Measurements from ENCODE around the gene SPDYE2B. TPM values are rescaled to one million over a fixed set of nuclear protein-coding genes. Genes with fewer than 3 reads are reported as not detected.
"Not testable (repeated sequence)": the region's sequence is repeated elsewhere in the genome, so short reads cannot be mapped to it uniquely, and the experiment has no call there.

Gene SPDYE2B
- polyA plus RNA-seq, 3 donors = not detected

DNA sequence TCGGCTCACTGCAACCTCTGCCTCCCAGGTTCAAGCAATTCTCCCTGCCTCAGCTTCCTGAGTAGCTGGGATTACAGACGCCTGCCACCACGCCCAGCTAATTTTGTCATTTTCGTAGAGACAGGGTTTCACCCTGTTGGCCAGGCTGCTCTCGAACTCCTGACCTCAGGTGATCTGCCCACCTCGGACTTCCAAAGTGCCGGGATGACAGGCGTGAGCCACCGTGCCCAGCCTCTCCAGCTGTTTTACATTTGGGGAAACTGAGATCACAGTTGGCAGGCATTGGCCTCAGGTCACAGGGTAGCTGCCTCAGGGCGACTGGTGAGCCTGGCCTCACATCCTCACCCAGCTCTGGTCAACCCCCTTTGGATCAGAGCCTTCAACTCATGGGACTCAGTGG is 40.4 kb upstream of the SPDYE2B start:
- H3K4me1 Mint-ChIP-seq; H3K9me3 Mint-ChIP-seq; H4K20me1 ChIP-seq (ENCODE audit: insufficient read depth, low read length); H3K36me3 ChIP-seq (replicated peaks in 1 of 2; ENCODE audit: control insufficient read depth in 1 of 2, insufficient read depth in 2 of 2, low read length in 2 of 2); H3K4me3 ChIP-seq (replicated peaks in 1 of 3; ENCODE audit: low read depth in 2 of 3, low read length in 3 of 3); intact Hi-C loops (cut with micrococcal nuclease); H2AFZ ChIP-seq (ENCODE audit: insufficient read depth, low read depth, low read length, poor library complexity, severe bottlenecking); DNase-seq; H3K36me3 Mint-ChIP-seq; H3K79me2 ChIP-seq (ENCODE audit: insufficient read depth, low read length); H3K4me2 ChIP-seq (replicated peaks; ENCODE audit: extremely low read depth, low read length, poor library complexity, severe bottlenecking); H3K9me3 ChIP-seq (replicated peaks in 1 of 2; ENCODE audit: control insufficient read depth in 1 of 2, insufficient read depth in 1 of 2, low read length in 2 of 2); H3K27ac Mint-ChIP-seq; H3K4me3 Mint-ChIP-seq; H3K27me3 ChIP-seq (ENCODE audit: control insufficient read depth in 2 of 2, insufficient read depth in 2 of 2, low read length in 2 of 2); H3K27me3 Mint-ChIP-seq (ENCODE audit: low read depth in 3 of 3); H3K27ac ChIP-seq (ENCODE audit: low read depth in 1 of 2, low read length in 2 of 2); H3K9ac ChIP-seq (ENCODE audit: insufficient read depth, low read length, poor library complexity, severe bottlenecking): not testable (repeated sequence)
- peaks cover 9 to 14% of the 10 kb centered on the region in 2 donors for H3K4me1 ChIP-seq (ENCODE audit: control insufficient read depth in 1 of 2, insufficient read depth in 2 of 2, low read length in 2 of 2)
- no CpG with 5 or more reads among the region's 10 CpGs for WGBS (ENCODE audit: insufficient coverage)

DNA sequence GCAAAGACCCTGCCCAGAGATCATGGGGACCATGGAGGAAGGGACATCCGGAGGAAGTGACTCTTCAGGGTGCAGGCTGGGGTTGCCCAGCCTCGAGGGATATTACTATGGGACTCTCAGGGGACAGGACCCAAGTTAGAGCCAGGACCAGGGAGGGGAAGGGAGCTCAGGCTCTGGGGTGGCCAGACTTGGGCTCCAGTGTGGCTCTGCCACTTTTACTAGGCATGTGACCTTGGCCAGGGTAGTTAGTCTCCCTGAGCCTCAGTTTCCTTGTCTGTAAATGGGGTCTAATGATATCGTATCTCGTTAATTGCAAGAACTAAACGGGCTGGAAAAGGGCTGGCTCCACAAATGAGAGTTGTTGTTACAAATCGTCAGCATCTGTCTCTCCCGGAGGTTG is 39.7 kb upstream of the SPDYE2B start:
- H3K79me2 ChIP-seq (ENCODE audit: insufficient read depth, low read length); H3K9ac ChIP-seq (ENCODE audit: insufficient read depth, low read length, poor library complexity, severe bottlenecking); H3K9me3 ChIP-seq (replicated peaks in 1 of 2; ENCODE audit: control insufficient read depth in 1 of 2, insufficient read depth in 1 of 2, low read length in 2 of 2); H3K4me1 Mint-ChIP-seq; H3K27me3 ChIP-seq (ENCODE audit: control insufficient read depth in 2 of 2, insufficient read depth in 2 of 2, low read length in 2 of 2); H4K20me1 ChIP-seq (ENCODE audit: insufficient read depth, low read length); H3K36me3 ChIP-seq (replicated peaks in 1 of 2; ENCODE audit: control insufficient read depth in 1 of 2, insufficient read depth in 2 of 2, low read length in 2 of 2); intact Hi-C loops (cut with micrococcal nuclease); H3K27ac ChIP-seq (ENCODE audit: low read depth in 1 of 2, low read length in 2 of 2); H3K36me3 Mint-ChIP-seq; H3K27me3 Mint-ChIP-seq (ENCODE audit: low read depth in 3 of 3); H3K4me2 ChIP-seq (replicated peaks; ENCODE audit: extremely low read depth, low read length, poor library complexity, severe bottlenecking); H3K4me3 ChIP-seq (replicated peaks in 1 of 3; ENCODE audit: low read depth in 2 of 3, low read length in 3 of 3); H3K9me3 Mint-ChIP-seq; H3K4me3 Mint-ChIP-seq; H2AFZ ChIP-seq (ENCODE audit: insufficient read depth, low read depth, low read length, poor library complexity, severe bottlenecking); DNase-seq: not testable (repeated sequence)
- peak overlapping the region in 2 of 7 donors; percentile 26 to 55 for H3K27ac Mint-ChIP-seq
- WGBS (ENCODE audit: insufficient coverage) = no CpG with 5 or more reads among the region's 7 CpGs
- H3K4me1 ChIP-seq (ENCODE audit: control insufficient read depth in 1 of 2, insufficient read depth in 2 of 2, low read length in 2 of 2) = peaks cover 9 to 14% of the 10 kb centered on the region in 2 donors

DNA sequence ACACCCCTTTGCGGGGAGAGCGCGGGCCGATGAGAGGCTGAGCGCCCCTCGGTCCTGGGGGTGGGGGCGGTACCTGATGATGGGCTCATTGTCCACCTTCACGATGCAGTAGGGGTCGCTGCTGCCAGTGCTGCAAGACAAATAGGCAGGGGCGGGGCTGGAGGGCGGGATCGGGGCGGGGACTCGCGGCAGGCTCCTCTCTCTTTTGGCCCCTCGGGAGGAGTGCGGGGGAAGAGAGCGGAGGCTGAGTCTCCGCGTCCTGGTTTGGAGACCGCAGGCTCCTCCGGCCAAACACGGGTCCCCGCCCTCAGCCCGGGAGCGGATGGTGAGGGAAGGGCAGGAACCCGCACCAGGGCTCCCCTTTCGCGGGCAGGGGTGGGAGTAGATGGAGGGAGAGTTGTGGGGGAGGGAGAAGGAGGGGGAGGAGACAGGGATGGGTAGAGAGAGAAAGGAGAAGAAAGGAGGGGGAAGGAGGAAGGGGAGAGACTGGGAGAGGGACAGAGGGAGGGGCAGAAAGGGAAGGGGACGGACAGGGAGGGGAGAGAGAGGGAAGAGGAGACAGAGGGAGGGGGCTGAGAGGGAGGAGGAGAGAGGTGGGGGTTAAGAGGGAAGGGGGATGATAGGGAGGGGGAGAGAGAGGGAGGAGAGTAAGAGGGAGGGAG is 39.0 kb upstream of the SPDYE2B start:
- H3K4me3 Mint-ChIP-seq; H3K36me3 ChIP-seq (replicated peaks in 1 of 2; ENCODE audit: control insufficient read depth in 1 of 2, insufficient read depth in 2 of 2, low read length in 2 of 2); H3K27me3 Mint-ChIP-seq (ENCODE audit: low read depth in 3 of 3); H2AFZ ChIP-seq (ENCODE audit: insufficient read depth, low read depth, low read length, poor library complexity, severe bottlenecking); H3K79me2 ChIP-seq (ENCODE audit: insufficient read depth, low read length); H3K27me3 ChIP-seq (ENCODE audit: control insufficient read depth in 2 of 2, insufficient read depth in 2 of 2, low read length in 2 of 2); H3K27ac ChIP-seq (ENCODE audit: low read depth in 1 of 2, low read length in 2 of 2); intact Hi-C loops (cut with micrococcal nuclease); H3K4me1 Mint-ChIP-seq; H3K9ac ChIP-seq (ENCODE audit: insufficient read depth, low read length, poor library complexity, severe bottlenecking); H3K27ac Mint-ChIP-seq; H4K20me1 ChIP-seq (ENCODE audit: insufficient read depth, low read length); H3K9me3 Mint-ChIP-seq; DNase-seq; H3K36me3 Mint-ChIP-seq; H3K9me3 ChIP-seq (replicated peaks in 1 of 2; ENCODE audit: control insufficient read depth in 1 of 2, insufficient read depth in 1 of 2, low read length in 2 of 2); H3K4me2 ChIP-seq (replicated peaks; ENCODE audit: extremely low read depth, low read length, poor library complexity, severe bottlenecking): not testable (repeated sequence)
- peaks cover 9 to 11% of the 10 kb centered on the region in 2 donors for H3K4me1 ChIP-seq (ENCODE audit: control insufficient read depth in 1 of 2, insufficient read depth in 2 of 2, low read length in 2 of 2)
- peak overlapping the region in 1 of 3 experiments; percentile 43 for H3K4me3 ChIP-seq (replicated peaks in 1 of 3; ENCODE audit: low read depth in 2 of 3, low read length in 3 of 3)
- no CpG with 5 or more reads among the region's 30 CpGs for WGBS (ENCODE audit: insufficient coverage)

DNA sequence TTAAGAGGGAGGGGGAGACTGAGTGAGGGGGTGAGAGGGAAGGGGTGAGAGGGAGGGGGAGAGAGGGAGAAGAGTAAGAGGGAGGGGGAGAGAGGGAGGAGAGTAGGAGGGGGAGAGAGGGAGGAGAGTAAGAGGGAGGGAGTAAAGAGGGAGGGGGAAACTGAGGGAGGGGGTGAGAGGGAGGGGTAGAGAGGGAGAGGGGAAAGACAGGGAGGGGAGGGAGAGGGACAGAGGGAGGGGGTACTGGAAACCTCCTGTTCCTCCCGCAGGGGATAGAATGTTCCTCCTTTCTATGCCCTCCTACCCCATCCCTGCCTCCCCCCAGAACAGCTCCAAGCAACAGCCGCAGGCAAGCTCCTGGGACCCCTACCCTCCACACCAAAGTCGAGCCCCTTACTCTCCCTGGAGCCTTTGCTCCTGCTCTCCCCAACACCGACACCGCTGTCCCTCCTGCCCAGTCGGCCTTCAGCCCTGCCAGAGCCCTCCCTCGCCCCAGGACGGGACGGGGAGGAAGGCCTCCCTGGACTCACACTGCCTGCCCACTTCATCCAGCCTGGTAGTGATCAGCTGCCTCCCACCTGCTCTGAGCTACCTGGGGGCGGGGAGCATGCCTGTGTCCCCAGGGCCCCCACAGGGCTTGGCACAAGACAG is 38.3 kb upstream of the SPDYE2B start:
- H3K79me2 ChIP-seq (ENCODE audit: insufficient read depth, low read length); H3K36me3 Mint-ChIP-seq; H3K27me3 ChIP-seq (ENCODE audit: control insufficient read depth in 2 of 2, insufficient read depth in 2 of 2, low read length in 2 of 2); H3K27me3 Mint-ChIP-seq (ENCODE audit: low read depth in 3 of 3); H3K4me1 Mint-ChIP-seq; H3K9me3 ChIP-seq (replicated peaks in 1 of 2; ENCODE audit: control insufficient read depth in 1 of 2, insufficient read depth in 1 of 2, low read length in 2 of 2); H4K20me1 ChIP-seq (ENCODE audit: insufficient read depth, low read length); H3K9me3 Mint-ChIP-seq; intact Hi-C loops (cut with micrococcal nuclease); H3K36me3 ChIP-seq (replicated peaks in 1 of 2; ENCODE audit: control insufficient read depth in 1 of 2, insufficient read depth in 2 of 2, low read length in 2 of 2); H2AFZ ChIP-seq (ENCODE audit: insufficient read depth, low read depth, low read length, poor library complexity, severe bottlenecking): not testable (repeated sequence)
- peak overlapping the region; percentile 39 to 74 for H3K4me3 Mint-ChIP-seq
- H3K27ac Mint-ChIP-seq = peak overlapping the region in 5 of 7 donors; percentile 73 to 94 (median 92)
- Histone ChIP-seq H3K27ac (ENCODE audit: low read depth in 1 of 2, low read length in 2 of 2) (peak overlapping the region; percentile 64 to 83), H3K9ac (ENCODE audit: insufficient read depth, low read length, poor library complexity, severe bottlenecking) (peak overlapping the region; percentile 36), H3K4me2 (replicated peaks; ENCODE audit: extremely low read depth, low read length, poor library complexity, severe bottlenecking) (peak overlapping the region; percentile 29), H3K4me3 (replicated peaks in 1 of 3; ENCODE audit: low read depth in 2 of 3, low read length in 3 of 3) (peak overlapping the region in 2 of 3 experiments; percentile 24 to 43), H3K4me1 (ENCODE audit: control insufficient read depth in 1 of 2, insufficient read depth in 2 of 2, low read length in 2 of 2) (peaks cover 9 to 11% of the 10 kb centered on the region in 2 donors)
- WGBS (ENCODE audit: insufficient coverage) = 30% methylated on average over 4 of the region's 10 CpGs
- peak in 2 of 3 donors; percentile 2 to 31 for DNase-seq
